Posterior cingulate gyrus (tissue), 11 donors: ENCODE results near the gene CATSPER3.

Experiments
- DNase-seq, 10 donors: peaks; one replicate each; pipeline versions ENCODE4 v3.0.0 to v3.0.0-alpha.2; 2020 to 2021; ENCODE audit warnings: mixed read lengths in 3 of 10
- intact Hi-C: fragments of 100-400 bp; cut with DNase I; formaldehyde crosslinking; loops from one replicate; pipeline ENCODE4 v1.15.1; 2023

CATSPER3 gene

DNA sequence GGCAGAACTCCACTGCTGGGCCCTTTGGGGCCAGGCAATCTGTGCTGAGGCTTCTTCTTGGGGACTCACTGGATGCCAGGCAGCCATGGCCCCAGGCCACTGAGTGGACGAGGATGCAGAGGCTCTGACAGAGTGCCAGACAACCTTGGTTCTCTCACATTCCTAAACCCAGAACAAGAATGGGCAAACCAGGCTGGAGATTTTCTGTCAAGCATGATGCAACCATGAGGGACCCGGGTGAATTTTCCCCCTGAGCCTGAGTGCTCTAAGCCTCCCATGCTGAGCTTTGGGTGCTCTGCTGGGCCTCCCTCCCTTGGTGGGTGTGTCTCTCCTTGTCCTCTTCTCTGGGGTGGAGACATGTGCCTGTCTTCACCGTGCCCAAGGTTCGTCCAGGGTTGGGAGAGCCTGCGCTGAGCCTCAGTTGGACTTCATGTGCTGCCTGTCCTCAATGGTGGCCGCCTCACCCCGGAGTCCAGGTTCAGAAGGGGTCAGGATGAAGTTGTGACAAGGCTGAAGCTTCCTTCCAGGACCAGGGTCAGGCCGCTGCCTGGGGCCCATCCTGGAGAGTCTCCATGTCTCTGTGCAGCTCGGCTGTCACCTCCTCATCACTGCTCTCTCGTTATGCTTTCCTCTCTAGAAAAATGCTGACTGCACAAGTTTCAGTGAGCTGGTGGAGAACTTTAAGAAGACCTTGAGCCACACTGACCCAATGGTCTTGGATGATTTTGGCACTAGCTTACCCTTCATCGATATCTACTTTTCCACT is 42.2 kb downstream of the CATSPER3 start:
- peak in 2 of 10 donors; percentile 1 to 62 for DNase-seq
- intact Hi-C loops, result no loop called here

DNA sequence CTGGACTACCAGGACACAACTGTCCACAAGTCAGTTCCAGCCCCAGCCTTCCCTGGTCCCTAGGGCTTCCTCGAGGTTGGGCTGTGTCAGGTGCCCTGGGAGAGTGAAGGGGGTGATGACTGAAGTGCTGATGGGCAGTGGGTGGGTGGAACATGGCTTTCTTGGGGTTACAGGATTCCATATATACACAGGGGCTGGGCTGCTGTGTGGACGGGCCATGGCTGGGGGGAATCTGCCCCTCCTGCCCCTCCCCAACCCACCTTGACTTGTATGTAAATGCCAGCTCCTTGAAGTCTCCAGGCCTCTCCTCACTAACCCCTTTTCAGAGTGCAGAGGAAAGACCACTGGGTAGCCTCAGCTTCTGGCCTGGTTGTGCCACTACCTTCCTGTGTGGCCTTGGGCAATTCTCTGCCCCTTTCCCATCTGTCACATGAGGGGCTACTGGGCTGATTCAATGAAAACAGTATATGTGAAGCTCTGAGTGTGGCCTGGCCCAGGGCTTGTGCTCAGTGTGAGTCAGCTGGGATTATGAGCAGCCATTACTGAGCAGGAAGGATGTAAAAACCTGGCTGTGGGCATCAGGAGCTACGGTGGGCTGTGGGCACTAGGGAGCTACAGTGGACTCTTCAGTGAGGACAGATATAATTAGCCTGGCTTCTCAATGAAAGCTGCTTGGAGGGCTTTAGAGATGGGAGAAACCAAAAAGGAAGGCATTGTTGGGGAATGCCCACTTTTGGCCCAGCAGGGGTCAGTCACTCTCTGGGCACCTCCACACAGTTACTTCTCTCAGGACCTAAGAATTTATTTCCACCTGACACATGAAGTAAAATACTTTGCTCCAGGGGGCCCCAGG is 43.0 kb downstream of the CATSPER3 start:
- peak in 2 of 10 donors; percentile 2 to 61 for DNase-seq
- intact Hi-C loops, result no loop called here

DNA sequence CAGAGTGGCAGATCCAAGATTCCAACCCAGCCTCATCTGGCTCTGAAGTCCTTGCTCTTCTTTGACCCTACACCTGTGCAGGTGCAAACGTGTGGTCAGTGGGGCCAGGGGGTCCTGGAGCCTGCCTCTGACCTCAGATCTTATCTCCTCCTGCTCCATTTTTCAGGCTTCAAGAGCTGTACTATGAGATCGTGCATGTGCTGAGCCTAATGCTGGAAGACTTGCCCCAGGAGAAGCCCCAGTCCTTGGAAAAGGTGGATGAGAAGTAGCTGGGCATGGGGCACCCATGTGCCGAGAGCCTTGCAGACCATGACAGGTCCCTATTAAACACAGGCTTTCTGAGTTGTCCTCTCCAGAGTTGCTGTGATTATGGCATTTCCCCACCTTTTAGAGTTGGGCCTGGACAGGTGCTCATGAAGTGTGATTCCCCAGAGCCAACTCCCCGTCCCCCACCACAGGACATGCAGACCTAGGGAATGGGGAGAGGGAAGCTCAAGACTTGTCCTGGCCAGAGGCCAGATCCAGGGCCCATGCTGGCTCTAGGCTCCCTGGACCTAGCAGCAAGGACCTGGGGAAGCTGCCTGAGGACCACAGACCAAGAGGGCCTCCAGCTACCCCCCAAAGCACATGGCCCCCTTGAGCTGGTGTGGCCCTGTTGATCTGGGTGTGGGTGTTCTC is 43.8 kb downstream of the CATSPER3 start:
- intact Hi-C loops, result no loop called here
- peak in 2 of 10 donors; percentile 1 to 33 for DNase-seq

DNA sequence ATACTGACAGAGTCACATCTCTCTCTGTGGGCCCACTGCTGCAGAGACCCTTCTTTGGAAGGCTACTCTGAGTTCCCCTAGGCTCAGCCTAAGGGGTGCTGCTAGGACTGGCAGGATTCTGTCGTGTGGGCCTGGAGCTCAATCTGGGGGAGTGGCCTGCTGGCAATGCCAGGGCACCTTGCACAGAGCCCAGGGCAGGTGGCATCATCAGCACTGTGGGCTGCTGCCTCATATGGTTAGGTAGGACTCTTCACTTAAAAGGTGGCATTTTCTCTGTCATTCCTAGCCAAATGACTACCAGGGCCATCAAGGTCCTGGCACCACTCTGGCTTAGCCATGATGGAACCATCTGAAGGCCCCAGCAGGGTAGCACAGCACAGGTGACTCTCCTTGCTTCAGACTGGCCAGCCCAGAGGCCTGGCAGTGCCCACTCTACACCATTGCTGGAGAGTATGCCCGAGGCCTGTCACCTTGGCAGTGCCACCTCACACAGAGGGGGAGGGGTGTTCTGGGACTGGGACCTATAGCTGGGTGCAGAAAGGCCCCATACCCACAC is 44.4 kb downstream of the CATSPER3 start:
- peak in 2 of 10 donors; percentile 0 to 62 for DNase-seq
- intact Hi-C loops, result no loop called here

DNA sequence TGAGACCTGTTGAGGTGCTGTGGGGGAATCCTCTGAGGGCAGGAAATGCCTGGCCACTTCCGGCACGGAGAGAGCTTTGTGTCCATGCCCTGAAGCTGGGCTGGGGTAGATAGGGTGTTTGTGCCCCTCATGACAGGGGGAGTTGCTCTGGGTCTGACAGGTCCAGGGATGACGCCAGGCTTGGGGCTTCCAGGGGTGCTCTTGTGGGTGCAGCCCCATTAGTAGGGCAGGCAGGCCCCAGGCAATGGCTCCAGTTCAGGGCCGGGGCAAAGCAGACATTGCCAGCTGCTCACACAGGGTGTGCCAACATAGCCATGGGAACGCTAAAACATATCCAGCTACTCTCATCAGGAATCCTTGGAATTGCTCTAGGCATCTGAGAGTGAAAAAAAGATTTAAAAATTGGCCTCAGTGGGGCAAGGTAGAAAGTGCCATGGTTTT is 45.3 kb downstream of the CATSPER3 start:
- peak in 2 of 10 donors; percentile 7 to 67 for DNase-seq

DNA sequence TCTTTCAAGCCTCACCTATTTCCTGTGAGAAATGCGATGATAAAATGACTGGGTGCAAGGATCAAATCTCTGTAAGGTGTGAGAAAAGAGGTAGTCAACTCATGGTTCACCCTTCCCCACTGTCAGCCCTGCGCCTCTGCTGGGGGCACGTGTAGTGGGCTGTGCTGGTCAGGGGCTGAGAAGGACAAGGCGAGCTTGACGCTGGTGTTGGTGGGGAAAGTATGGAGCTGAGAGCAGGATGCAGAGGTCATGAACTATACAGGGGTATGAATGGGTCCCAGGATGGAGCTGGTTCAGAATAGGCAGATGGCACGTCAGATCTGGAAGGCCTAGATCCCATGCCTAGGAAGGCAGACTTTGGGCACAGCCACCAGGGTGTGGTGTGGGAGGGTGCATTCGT is 45.7 kb downstream of the CATSPER3 start:
- peak in 1 of 10 donors; percentile 51 for DNase-seq
- intact Hi-C loops, result no loop called here

More for the DNA sequence above, 45.3 kb downstream of the CATSPER3 start:
- intact Hi-C loops, result no loop called here

DNA sequence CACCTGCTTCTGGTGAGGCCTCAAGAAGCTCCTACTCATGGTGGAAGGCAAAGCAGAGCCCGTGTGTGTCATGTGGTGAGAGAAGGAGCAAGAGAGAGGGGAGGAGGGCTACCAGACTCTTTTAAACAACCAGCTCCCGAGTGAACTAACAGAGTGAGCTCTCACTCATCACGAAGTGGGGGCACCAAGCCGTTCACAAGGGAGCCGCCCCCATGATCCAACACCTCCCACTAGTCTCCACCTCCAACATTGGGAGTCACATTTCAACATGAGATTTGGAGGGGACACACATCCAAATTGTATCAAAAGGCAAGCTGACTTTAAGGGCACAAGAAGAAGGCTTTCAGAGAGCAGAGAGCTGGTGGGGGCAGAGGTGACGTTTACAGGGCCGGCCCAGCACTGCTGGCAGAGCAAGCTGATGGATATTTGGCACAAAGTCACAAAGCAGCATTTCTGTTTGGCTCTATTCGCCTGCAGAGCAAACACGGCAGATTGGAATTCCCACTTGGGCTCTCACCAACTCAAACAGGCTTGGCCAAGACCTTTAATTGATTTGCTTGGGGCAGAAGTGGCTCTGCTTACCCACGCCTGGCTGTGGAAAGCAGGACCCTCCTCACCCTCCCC is 46.4 kb downstream of the CATSPER3 start:
- intact Hi-C loops, result no loop called here

DNA sequence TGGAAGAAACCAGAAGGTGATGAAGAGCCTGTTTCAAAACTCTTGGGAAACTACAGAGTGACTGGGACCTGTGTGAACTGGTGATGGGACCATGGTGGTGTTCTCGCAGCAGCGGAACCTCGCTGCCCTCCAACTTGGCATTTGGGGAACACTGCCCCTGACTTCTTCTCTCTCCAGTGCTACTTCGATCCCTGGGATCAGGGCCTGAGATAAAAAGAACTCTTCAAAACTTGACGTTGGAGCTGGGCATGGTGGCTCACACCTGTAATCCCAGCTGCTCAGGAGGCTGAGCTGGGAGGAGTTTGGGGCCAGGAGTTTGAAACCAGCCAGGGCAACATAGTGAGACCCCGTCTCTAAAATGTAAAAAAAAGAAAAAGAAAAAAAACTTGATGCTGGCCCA is 48.2 kb downstream of the CATSPER3 start:
- DNase-seq, result peak in 2 of 10 donors; percentile 3 to 29
- intact Hi-C loops, result no loop called here

More for the DNA sequence above, 46.4 kb downstream of the CATSPER3 start:
- DNase-seq, result peak in 2 of 10 donors; percentile 8 to 68

DNA sequence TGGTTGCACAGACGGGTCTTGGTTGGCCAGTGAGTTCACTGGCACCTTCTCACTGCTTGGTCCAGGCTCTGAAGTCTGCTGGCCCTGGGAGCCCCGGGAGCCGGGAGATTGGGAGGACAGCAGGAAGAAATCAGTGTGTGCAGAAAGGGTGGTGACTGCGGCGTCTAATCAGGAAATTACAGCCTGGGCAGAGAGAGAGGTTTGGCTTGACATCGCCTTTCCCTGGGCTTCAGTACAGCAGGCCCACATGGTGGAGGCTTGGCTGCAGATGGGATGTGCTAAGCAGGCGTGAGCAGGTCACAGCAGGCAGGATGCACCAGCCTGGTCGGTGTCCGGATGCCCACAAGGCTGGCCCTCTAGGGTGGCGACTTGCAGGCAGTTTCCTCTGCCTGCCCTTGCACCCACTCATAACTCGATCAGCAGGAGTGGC is 49.2 kb downstream of the CATSPER3 start:
- intact Hi-C loops, result no loop called here
- DNase-seq, result peak in 4 of 10 donors; percentile 12 to 80 (median 64)

DNA sequence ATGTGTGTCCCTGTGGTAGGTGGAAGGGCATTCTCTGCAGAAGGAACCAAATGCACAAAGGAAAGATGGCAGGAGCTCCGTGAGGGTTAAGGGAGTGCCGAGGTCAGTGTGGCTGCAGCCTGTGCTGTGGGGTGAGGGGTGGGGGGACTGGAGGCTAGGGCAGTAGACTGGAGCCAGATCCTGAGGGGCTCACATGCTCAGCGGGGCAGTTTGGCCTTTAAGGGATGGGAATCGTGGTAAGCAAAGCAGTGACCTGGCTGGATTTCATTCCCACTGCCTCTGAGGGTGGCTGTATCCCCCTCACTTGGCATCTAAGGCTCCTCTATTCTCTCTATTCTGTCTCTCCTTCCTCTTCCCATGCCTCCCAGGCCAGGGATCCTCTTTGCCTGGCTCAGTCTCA is 50.8 kb downstream of the CATSPER3 start:
- peak in 1 of 10 donors; percentile 4 for DNase-seq
- intact Hi-C loops, result no loop called here

DNA sequence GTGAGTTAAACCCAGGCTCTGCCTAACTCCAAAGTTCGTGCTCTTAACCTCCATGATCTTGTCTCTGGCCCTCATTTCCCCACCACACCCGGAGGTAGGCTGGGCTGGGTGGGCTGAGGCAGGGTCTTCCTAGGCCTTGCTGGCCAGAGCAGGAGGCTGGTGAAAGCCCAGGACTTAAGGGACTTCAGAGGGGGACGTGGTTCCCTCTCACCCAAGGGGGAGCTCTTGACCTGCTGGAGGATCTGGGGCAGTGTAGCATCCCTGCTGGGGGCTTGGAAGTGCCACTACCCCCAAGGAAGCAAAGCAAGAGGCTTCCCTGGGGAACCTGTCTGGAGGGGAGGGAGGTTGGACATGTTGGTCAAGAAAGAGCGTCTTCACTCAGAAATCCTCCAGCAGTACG is 51.6 kb downstream of the CATSPER3 start:
- peak in 2 of 10 donors; percentile 42 to 43 for DNase-seq
- intact Hi-C loops, result no loop called here

DNA sequence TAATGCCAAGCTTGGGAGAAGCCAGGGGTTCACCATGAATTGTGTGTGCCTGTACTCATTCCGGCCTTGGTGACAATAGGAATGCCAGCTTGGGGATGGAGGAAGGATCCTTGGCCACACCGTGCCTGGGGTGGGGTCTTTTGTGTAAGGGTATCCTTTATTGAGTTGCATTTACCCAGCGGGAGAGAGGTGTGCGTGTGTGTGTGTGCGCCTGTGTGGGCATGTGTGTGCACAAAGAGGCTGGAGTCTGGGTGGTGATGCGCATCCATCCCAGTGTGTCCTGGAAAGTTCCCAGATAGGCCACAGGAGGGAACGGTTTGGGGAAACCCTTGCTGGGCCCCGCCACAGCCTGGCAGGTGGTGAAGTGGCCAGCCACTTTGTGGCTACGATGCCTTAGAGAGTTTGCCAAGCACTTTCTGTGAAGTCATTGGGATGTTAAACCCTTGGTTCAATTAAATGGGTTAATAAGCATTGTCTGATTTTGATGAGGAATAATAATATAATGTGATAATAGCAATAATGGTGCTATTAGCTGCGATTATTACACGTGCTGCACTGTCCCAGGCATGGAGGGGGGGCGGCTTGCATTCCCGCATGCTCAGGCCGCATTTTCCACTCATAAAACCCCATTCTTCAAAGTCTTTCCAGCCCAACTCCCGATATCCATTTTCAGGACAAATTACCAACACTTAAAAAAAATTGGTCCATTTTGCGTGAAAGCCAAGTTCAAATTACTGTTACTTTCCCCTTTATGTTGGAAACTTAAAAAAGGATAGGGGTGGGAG is 52.6 kb downstream of the CATSPER3 start:
- intact Hi-C loops, result no loop called here

DNA sequence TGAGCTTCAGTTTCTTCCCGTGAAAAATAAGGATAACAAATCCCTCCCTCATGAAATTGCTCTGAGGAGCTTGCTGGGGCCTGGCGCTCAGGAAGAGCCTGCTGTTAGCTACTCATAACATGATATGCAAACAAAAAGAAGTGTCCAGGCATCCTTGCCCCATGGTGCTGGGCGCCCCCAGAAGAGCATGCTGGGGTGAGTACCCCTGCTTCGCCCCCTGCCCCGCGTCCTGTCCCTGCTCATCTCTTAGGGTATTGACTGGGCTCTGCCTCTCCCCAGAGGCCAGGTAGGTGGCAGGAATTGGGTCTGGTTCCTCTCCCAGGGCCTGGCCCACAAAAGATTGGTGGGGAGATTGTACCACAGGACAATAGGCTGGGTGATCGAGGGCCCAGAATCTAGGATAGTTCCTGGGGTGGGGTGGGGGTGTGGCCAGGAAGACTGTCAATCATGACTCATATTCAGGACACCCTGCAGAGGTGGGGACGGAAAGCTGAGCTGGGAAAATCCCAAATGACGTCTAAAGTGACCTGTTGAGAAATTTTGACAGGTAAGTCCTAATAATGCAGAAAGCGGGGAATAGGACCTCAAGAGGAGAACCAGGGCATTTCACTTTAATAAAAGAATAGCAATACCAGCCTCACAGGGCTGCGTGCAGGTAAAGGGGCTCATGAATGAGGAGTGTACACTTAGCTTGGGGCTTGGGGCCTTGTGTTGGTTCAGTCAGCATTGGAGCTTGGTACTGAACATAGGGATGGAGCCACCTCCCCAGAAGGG is 57.4 kb downstream of the CATSPER3 start:
- intact Hi-C loops, result no loop called here
- DNase-seq, result peak in 3 of 10 donors; percentile 20 to 65 (median 60)

More for the DNA sequence above, 52.6 kb downstream of the CATSPER3 start:
- peak in 3 of 10 donors; percentile 55 to 65 (median 58) for DNase-seq

DNA sequence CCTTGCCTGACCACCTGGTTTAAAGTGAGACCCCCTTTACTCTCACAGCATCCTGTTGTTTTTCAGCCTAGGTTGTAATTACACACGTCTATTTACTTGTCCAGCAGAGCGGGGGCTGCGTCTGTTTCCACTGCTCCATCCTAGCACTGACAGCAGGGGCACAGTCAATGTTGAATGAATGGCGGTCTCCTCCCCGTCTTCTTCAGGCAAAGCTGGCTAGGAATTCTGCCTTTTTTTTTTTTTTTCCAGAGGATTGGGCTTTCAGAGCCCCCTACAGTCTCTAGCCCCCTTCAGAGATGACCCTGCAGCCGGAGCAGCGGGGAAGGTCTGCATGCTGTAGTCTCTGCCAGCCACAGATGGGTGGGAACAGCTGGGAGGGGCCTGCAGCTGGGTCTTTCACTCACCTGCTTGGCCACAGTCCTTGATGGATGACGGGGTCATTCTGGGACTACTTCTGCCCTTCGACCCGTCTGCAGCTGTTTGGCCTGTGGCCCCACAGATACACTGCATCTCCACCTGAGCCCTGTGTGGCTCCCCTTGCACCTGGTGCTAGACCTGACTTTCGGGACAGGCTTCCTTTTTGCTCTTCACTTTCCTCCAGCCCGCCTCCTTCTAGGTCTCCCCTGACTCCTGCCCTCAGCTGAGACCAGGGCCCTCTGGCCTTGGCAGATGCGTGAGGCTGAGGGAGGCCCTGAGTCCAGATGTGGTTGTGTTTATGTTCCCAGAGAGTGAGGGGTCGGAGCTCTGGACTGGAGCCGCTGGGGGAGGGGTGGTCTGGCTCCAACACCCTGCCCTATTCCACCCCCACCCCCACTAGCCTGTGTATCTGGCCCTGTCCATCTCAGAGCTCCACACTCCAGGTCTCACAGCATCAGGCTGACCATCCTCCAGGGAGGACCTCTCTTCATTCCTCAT is 58.3 kb downstream of the CATSPER3 start:
- intact Hi-C loops, result no loop called here
- DNase-seq, result peak in 3 of 10 donors; percentile 25 to 62 (median 57)

DNA sequence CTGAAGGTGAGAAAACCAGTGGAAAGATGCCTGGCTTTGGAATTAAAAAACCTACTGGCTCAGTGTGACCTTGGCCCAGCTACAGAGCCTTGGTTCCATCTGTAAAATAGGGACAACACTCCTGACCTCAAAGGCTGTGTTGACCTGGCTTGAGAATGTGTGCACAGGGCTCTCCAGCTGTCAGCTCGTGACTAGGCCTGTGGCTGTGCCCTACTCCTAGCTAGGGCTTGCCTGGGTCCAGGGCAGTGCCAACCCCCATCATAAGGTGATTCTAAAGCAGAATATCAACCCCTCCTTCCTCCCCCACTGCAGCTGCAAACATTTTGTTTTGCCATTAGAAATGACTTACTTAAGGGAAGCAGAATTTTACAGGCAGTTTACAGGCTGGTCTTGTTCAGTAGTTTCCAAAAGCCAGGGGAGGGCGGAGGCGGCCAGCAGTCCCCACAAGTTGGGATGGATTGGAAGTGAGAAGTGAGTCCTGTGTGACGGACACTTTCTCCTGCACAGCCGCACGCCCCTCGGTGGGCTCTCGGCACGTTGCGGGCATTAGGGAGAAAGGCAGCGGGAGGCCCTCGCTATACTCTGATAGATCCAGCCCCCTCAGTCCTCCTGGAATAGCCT is 59.0 kb downstream of the CATSPER3 start:
- intact Hi-C loops, result no loop called here
- peak in 3 of 10 donors; percentile 41 to 75 (median 45) for DNase-seq

DNA sequence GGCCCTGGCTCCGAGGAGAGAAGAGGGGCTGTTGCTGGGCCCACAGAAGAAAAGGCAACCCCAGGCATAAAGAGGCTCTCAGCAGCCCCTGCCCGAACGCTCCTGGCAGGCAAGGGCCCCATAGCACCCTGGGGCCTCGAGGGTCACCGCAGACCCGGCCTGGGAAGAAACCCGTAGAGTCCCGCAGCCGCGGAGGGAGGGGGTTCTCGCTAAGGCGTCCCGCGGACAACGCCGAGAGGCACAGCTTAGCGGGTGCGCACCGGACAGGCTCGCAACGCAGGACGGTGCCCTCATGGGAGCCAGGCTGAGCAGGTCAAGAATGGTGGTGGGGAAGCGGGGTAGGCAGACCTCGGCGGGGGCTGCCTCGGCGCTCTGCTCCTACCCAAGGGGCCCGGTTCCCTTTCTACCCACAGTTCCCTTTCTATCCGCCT is 59.6 kb downstream of the CATSPER3 start:
- DNase-seq, result peak in 3 of 10 donors; percentile 51 to 57 (median 56)
- intact Hi-C loops, result no loop called here
